ENCODE results near the gene PREX1. TPM values are rescaled to one million over a fixed set of nuclear protein-coding genes. Genes with fewer than 3 reads are reported as not detected.

Gene PREX1
- total RNA-seq, 1 experiment from 2014 or later, result 3.3 TPM

GRCh38 chr20:48653706-48654051, 174.1 kb downstream of the PREX1 start:
- H3K27me3 ChIP-seq (ENCODE audit: insufficient read depth, low read depth), result no peaks in the 10 kb centered on the region
- no peak overlapping the region for H3K4me2 ChIP-seq
- BruUV-seq (replicated peaks), result no TSS peak
- H3K4me1 ChIP-seq (replicated peaks; ENCODE audit: insufficient read depth), result peaks cover 5% of the 10 kb centered on the region
- H4K20me1 ChIP-seq (ENCODE audit: insufficient read depth), result no peaks in the 10 kb centered on the region
- peaks cover 6% of the 10 kb centered on the region for H3F3A ChIP-seq (ENCODE audit: insufficient read depth, low read depth)
- ChIA-PET CTCF (no interaction called here), POLR2A (ENCODE audit: unreplicated experiment) (interaction anchor here (0.6 kb wide), 1 partner anchor 252 kb away, joined by 13 read pairs; no protein-coding TSS in a partner anchor)
- TF ChIP-seq EZH2 (IDR thresholded peaks at IDR 0.05; ENCODE audit: low read depth), result no peak
- TF ChIP-seq CTCF (conservative IDR thresholded peaks at IDR 0.05), result no peak
- H3K79me2 ChIP-seq (ENCODE audit: low read depth), result no peaks in the 10 kb centered on the region
- intact Hi-C loops (cut with micrococcal nuclease; ENCODE audit: unreplicated experiment), result no loop called here
- H3K27ac ChIP-seq, result no peak overlapping the region
- H3K36me3 ChIP-seq (ENCODE audit: low read depth), result no peaks in the 10 kb centered on the region
- no peaks in the 10 kb centered on the region for H3K9me2 ChIP-seq (ENCODE audit: insufficient read depth)
- no peaks in the 10 kb centered on the region for H3K9me3 ChIP-seq (ENCODE audit: insufficient read depth, low read depth)
- DNase-seq, result no peak
- H3K4me3 ChIP-seq, result no peak overlapping the region
- H2AFZ ChIP-seq, result no peak overlapping the region

GRCh38 chr20:48652961-48653705, 174.7 kb downstream of the PREX1 start:
- H3K36me3 ChIP-seq (ENCODE audit: low read depth), result no peaks in the 10 kb centered on the region
- no peak overlapping the region for H2AFZ ChIP-seq
- intact Hi-C loops (cut with micrococcal nuclease; ENCODE audit: unreplicated experiment), result no loop called here
- H3K4me1 ChIP-seq (replicated peaks; ENCODE audit: insufficient read depth), result peaks cover 10% of the 10 kb centered on the region
- H3K4me3 ChIP-seq, result no peak overlapping the region
- TF ChIP-seq EZH2 (IDR thresholded peaks at IDR 0.05; ENCODE audit: low read depth), result no peak
- no peak for TF ChIP-seq CTCF (conservative IDR thresholded peaks at IDR 0.05)
- H3K79me2 ChIP-seq (ENCODE audit: low read depth), result no peaks in the 10 kb centered on the region
- H3K4me2 ChIP-seq, result no peak overlapping the region
- ChIA-PET CTCF (no interaction called here), POLR2A (ENCODE audit: unreplicated experiment) (interaction anchor here (0.6 kb wide), 1 partner anchor 252 kb away, joined by 13 read pairs; no protein-coding TSS in a partner anchor)
- peaks cover 12% of the 10 kb centered on the region for H3F3A ChIP-seq (ENCODE audit: insufficient read depth, low read depth)
- no peaks in the 10 kb centered on the region for H3K9me3 ChIP-seq (ENCODE audit: insufficient read depth, low read depth)
- no peak for DNase-seq
- H3K9me2 ChIP-seq (ENCODE audit: insufficient read depth), result no peaks in the 10 kb centered on the region
- BruUV-seq (replicated peaks), result no TSS peak
- no peak overlapping the region for H3K27ac ChIP-seq
- no peaks in the 10 kb centered on the region for H4K20me1 ChIP-seq (ENCODE audit: insufficient read depth)
- no peaks in the 10 kb centered on the region for H3K27me3 ChIP-seq (ENCODE audit: insufficient read depth, low read depth)

- Histone ChIP-seq H3K27ac (no peak overlapping the region), H3K27me3 (ENCODE audit: insufficient read depth, low read depth) (no peaks in the 10 kb centered on the region), H4K20me1 (ENCODE audit: insufficient read depth) (no peaks in the 10 kb centered on the region), H3K4me2 (no peak overlapping the region), H3K9me2 (ENCODE audit: insufficient read depth) (no peaks in the 10 kb centered on the region), H3K79me2 (ENCODE audit: low read depth) (no peaks in the 10 kb centered on the region), H3K4me1 (replicated peaks; ENCODE audit: insufficient read depth) (peaks cover 12% of the 10 kb centered on the region), H2AFZ (no peak overlapping the region), H3K9me3 (ENCODE audit: insufficient read depth, low read depth) (no peaks in the 10 kb centered on the region), H3F3A (ENCODE audit: insufficient read depth, low read depth) (peaks cover 15% of the 10 kb centered on the region), H3K36me3 (ENCODE audit: low read depth) (no peaks in the 10 kb centered on the region), H3K4me3 (no peak overlapping the region)
- ChIA-PET POLR2A (ENCODE audit: unreplicated experiment) (no interaction called here), CTCF (no interaction called here)
- no TSS peak for BruUV-seq (replicated peaks)
- TF ChIP-seq EZH2 (IDR thresholded peaks at IDR 0.05; ENCODE audit: low read depth), result no peak
- TF ChIP-seq CTCF (conservative IDR thresholded peaks at IDR 0.05), result no peak
- DNase-seq, result no peak
- intact Hi-C loops (cut with micrococcal nuclease; ENCODE audit: unreplicated experiment), result loop anchor here (1.0 kb wide), 1 partner anchor 13 kb away; no protein-coding TSS in a partner anchor
These were observed 175.8 kb downstream of the PREX1 start for GRCh38 chr20:48651960-48652359.

All from PC-9 (cell line).